VCaP (cell line): Measurements from ENCODE around the gene DENND5A.

Experiments used
- H3K27ac ChIP-seq: fragments of 450-650 bp; 2 replicates; pipeline ENCODE4 v1.5.1; 2017
- CTCF ChIP-seq: fragments of 450-650 bp; conservative IDR thresholded peaks from 2 replicates; pipeline ENCODE4 v1.5.1; 2017; ENCODE audit warnings: mild to moderate bottlenecking, moderate library complexity

DENND5A gene

GRCh38 chr11:9208726-9209501, 56.2 kb downstream of the DENND5A start:
- TF ChIP-seq CTCF = no peak
- no peak overlapping the region for H3K27ac ChIP-seq

GRCh38 chr11:9207229-9207628, 57.9 kb downstream of the DENND5A start:
- H3K27ac ChIP-seq = no peak overlapping the region
- no peak for TF ChIP-seq CTCF

GRCh38 chr11:9206496-9206895, 58.7 kb downstream of the DENND5A start:
- H3K27ac ChIP-seq = no peak overlapping the region
- no peak for TF ChIP-seq CTCF

- TF ChIP-seq CTCF = no peak; the same call in 1 of the 2 replicates
- no peak overlapping the region for H3K27ac ChIP-seq
Measured at GRCh38 chr11:9203691-9204311, 61.3 kb downstream of the DENND5A start.

- no peak overlapping the region for H3K27ac ChIP-seq
- TF ChIP-seq CTCF = no peak
Measured at GRCh38 chr11:9201372-9202162, 63.6 kb downstream of the DENND5A start.

GRCh38 chr11:9200471-9200870, 64.7 kb downstream of the DENND5A start:
- TF ChIP-seq CTCF = no peak
- no peak overlapping the region for H3K27ac ChIP-seq

GRCh38 chr11:9193316-9193715, 71.8 kb downstream of the DENND5A start:
- TF ChIP-seq CTCF = no peak
- H3K27ac ChIP-seq = no peak overlapping the region
